ENCODE data around the gene TBC1D2.

DNA sequence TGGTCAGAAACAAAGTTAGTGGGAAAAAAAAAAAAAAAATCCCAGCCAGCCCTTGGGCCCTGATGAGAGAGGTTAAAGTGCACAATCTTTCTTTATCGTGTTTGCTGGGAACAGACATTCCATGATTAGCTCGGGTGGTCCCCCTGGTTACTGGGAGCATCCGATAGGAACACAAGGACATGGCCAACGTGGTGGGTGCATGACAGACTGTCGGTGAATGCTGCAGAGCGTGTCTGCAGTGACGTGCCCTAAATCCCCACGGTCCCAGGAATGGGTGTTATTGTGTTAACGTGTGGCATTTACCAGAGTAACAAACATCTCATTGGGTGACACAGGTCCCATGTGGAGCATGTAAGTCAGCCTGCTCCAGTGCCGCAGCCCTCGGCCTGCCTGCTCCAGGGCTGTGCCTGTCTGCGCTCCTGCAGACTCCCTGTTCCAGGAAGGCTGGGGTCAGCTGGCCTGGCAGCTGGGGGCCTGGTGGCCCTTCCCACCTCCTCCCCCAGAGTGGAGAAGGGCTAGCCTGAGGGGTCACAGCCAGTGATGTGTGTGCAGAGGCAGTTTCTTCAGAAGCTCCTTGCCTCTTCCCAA is 34.3 kb upstream of the TBC1D2 start:
- TF ChIP-seq CTCF (IDR thresholded peaks at IDR 0.05; ENCODE audit: extremely low read depth in 1 of 2, insufficient read depth in 1 of 2, low read depth in 1 of 2, low read length in 2 of 2) (no peak), MYC (IDR thresholded peaks at IDR 0.05; ENCODE audit: low read depth, low read length) (no peak), EZH2 (IDR thresholded peaks at IDR 0.05; ENCODE audit: borderline replicate concordance, low read depth, low read length, severe bottlenecking) (no peak), POLR2A (IDR thresholded peaks at IDR 0.05; ENCODE audit: low read depth, low read length) (no peak)

Data from endothelial cell of umbilical vein (primary cell).